SIG-M5 treated with dmso at 0.1 percent for 504 hours (cell line): ENCODE data around the gene NFATC2.

Experiments
- DNase-seq: peaks from one replicate; lab custom pipeline; 2025; ENCODE audit not compliant: unreplicated experiment; lab: John Stamatoyannopoulos, UW

NFATC2 gene

DNA sequence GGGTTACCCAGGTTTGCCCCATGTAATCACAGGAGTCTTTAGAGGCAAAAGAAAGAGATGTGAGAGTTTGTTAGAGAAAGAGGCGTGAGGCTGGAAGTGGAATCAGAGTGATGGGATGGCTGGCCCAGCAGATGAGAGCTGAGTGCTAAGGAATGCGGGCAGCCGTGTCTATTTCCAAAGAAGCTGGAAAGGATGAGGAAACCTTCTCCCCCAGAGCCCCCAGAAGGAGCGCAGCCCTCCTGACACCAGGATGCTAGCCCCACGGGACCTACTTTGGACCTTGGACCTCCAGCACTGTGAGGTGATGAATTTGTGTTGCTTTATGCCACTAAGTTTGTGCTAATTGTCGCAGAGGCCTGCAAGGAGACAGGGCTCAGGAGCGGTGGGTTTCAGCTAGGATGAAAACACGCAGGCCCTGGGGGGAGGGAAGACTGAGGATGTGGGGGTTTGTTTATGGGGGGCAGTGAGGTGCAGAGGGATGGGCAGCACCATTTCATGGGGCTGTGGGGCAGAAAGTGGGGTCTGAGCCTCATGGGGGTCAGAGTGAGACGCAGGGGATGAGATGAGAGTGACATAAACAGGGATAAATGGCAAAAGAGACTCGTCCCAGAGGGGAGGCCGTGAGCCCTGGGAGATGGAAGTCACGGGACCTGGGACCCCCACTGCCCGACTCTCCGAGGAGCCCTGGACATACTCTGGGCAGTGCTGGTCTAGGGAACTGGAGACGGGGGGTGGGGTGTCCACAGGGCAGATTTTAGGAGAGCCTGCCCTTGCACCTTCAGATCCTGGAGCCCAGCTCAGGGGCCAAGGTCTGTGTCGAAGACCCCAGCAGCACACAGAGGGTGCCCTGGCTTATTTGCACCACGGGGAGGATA lies 160.2 kb downstream of the NFATC2 start:
- no peak for DNase-seq

GRCh38 chr20:51381557-51381956 lies 161.0 kb downstream of the NFATC2 start:
- DNase-seq: no peak

DNA sequence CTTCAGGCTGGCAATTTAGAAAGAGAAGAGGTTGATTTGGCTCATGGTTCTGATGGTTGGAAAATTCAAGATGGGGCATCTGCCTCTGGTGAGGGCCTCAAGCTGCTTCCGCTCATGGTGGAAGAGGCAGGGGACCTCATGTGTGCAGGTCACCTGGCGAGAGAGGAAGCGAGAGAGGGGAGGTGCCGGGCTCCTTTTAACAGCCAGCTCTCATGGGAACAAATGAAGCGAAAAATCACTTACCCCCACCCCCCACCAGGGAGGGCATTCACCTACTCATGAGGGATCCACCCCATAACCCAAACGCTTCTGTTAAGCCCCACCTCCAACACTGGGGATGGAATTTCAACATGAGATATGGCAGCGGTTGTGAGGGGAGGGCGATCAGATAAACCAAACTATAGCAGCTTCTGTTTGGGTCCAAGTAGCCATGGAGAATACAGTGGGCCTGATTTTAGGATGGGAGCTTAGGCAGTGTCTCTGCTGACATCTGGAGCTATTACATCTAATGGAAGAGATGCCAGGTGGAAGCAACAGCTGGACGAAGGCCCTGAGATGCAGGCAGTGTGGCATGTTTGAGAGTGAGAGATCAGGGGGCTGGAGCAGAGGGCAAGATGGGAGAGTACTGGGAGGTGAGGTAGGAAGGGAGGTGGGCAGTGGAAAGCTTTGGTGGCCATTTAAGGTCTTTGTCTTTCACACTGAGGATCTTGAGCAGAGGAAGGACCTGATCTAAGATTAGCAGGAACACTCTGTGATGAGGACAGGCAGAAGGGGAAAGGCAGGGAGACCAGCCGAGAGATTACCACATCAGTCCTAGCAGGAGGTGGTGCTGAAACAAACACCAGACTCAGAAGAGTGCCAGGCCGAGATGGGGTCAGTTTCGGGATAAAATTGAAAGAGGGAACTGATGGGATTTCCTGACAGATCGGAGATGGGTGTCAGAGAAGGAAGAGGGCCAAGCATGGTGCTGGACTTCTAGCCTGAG lies 161.8 kb downstream of the NFATC2 start:
- no peak for DNase-seq

DNA sequence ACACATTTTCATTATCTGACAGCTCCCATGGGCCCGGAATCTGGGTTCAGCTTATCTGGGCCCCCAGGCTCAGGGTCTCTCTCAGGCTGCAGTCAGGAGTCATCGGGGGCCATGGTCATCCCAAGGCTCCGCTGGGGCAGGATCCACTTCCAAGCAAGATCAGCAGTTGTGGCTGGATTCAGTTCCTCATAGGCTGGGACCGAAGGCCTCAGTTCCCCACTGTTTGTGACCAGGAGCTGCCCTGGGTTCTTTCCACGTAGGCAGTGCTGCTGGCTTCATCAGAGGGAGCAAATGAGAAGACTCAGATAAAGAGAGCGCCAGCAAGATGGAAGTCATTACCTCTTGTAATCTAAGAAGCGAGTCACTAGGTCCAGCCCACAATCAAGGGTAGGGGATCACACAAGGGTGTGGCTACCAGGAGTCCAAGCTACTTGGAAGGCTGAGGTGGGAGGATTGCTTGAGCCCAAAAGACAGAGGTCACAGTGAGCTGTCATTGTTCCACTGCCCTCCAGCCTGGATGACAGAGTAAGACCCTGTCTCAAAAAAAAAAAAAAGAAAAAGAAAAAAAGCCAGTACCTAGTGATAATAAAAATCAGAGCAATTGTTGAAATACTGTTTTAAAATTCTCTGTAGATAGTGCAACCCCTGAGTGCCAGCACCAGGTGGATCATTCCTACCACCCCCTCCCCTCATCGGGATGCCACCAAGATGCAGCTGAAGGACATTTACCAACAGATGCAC lies 162.7 kb downstream of the NFATC2 start:
- no peak for DNase-seq

DNA sequence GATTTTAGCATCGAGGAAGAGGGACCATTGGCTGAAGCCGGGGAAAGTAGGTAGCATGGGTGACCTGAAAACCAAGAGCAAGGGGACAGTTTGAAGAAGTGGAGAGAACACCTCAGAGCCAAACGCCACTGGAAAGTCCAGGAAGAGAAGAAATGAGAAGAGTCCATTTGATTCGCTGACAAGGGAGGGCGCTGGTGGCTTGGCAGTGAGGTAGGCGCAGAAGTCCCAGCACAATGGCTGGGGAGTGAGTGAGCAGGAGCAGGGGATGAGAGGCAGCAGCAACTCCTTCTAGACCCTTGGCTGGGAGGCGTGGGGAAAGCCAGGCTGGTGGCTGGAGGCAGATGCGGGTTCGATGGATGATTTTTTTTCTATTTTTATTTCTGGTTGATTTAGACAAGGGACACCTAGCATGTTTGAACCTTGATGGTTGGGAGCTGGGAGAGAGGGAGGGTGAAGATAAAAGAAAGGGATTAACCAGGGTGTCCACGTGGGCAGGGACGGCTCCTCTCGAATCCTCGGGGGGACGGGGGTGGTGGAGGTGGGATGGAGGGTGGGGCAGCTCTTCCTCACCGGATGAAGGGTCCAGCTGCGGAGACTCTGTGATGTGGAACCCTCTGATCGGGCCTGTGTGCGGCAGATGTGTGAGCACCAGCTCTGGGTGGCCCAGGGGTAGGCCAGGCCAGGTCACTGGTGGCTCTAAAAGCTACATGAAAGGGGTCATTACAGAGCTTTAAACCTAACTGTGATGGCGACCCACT lies 164.2 kb downstream of the NFATC2 start:
- no peak for DNase-seq

- no peak for DNase-seq
These were observed 165.4 kb downstream of the NFATC2 start for GRCh38 chr20:51377132-51377531.

GRCh38 chr20:51376111-51376510 lies 166.4 kb downstream of the NFATC2 start:
- no peak for DNase-seq

- DNase-seq: no peak
These were observed 167.0 kb downstream of the NFATC2 start for GRCh38 chr20:51375561-51375960.

GRCh38 chr20:51374961-51375360 lies 167.6 kb downstream of the NFATC2 start:
- no peak for DNase-seq

DNA sequence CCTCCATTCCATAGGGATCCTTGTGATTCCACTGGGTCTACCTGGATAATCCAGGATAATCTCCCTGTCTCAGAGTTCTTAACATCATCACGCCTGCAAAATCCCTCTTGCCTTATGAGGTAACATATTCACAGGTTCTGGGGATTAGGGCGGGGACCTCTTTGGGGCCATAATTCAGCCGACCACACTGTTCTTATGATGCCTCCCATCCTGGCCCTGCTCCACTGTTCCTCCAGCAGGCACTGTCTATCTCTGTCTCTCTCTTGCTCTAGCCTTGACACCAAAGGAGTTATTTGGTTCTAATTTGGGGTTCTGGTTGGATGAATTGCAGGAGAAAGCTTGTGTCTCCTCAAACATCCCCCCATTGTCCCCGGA lies 168.1 kb downstream of the NFATC2 start:
- DNase-seq: no peak

DNA sequence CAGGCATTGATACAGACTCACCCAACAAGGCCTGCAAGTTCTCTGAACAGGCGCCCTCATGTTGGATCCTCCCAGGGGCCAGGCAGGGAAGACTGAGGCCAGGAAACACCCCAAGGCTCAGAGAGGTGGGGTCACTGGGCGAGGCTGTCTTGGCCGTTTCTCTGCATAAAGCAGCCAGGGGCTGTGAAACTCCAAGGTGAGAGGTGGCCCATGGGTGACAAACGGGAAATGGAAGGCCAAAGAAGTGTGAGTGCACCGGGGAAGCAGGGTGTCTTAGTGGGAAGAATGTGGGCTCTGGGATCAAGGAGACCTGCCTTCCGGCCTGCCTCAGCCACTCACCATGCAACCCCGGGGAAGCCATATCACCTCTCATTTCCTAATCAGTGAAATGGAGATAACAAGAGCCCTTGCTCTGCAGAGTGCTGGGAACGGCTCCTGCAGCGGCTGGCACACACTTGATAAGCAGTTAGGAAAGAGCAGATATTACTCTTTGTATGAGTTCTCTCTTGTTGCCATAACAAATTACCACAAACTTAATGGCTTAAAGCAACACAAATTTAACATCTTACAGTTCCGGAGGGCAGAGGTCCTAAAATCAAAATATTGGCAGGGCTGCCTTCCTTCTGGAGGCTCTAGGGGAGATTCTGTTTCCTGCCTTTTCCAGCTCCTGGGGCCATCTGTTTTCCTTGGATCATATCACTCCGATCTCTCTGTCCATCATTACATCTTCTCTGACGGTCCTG lies 168.6 kb downstream of the NFATC2 start:
- no peak for DNase-seq

DNA sequence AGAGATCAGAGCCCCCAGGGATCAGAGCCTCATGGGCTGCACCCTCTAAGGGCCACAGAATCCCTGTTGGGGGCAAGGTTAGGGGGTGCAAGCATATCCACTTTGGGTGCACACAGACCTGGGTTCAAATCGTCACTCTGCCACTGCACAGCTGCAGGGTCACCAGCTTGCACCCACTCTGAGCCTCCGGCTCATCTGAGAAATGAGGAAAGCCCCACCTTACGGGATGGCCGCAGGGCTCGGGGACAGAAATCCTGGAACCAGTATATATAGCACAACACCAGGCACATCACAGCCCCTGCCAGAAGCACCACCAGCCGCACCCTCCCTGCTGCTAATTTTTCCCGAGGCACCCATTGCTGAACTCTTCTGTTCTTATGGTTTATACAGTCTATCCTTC lies 169.6 kb downstream of the NFATC2 start:
- DNase-seq: no peak

- peak; percentile 68 for DNase-seq
These were observed 170.2 kb downstream of the NFATC2 start for GRCh38 chr20:51372176-51372803.

- no peak for DNase-seq
These were observed 170.8 kb downstream of the NFATC2 start for GRCh38 chr20:51371720-51372119.

DNA sequence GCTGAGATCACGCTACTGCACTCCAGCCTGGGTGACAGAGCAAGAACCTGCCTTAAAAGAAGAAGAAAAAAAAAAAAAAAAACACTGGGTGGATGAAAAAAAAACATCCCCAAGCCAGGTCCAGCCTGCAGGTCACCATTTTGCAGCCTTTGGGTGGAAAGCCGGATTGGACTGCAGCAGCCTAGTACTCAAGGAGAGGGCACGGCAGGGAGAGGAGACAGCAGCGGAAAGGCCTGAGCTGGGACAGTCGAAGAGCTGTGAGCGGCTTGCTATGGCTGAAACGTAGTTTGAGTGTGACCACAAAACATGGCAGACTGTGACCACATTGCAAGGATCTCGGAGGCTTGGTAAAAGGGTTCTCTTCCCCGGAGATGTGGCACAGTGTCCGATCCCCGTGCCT lies 173.0 kb downstream of the NFATC2 start:
- DNase-seq: no peak

GRCh38 chr20:51368461-51369211 lies 173.9 kb downstream of the NFATC2 start:
- no peak for DNase-seq

DNA sequence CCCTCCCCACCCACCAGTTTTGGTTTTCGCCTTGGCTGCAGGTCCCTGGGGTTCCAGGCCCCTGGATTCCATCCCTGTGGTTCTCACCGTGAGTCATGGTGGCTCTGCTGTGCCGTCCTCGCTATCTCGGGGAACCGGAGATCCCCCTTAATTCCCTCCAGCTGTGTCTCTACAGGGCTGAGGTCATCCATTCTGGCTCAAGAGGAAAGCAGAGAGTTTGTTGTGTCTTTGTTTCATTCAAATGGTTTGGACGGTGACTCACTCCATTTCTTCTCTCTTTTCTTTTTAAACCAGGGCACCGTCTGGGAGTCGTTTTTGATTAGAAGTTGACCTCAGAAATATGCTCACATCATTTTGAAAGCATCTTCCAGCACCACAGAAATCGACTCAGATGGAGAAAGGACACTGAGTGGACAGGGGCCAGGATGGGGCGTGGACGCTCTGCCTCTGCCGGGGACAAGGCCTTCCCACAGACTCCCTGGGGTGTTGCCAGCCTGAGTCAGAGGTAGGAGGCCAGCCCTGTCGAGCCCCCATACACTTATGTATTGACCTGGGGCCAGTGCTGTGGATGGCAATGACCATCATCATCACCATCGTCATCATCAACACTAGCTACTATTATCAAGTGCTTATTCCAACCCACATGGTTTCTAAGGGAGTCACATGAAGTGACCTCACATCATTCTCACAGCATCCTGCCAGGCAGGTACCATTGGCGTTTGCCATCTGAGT lies 176.2 kb downstream of the NFATC2 start:
- no peak for DNase-seq

DNA sequence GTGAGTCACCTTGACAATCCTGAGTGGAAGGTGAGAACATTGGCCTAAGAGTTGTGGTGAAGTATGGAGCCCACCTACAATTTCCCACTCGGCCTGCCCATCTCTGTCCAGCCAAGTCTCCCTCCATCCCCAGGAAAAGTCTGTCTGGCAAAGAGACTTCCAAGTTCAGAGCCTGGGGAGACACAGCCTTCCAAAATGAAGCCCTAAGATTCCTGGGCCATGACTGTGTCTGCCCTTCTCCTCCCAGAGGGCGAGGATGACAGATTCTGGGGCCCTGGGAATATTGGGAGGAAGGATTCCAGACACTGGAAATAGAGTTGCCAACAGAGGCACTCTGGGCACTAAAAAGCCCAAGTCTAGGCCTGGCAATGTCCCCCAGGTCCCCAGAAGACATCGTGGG lies 176.8 kb downstream of the NFATC2 start:
- DNase-seq: no peak
